Retina (tissue), 1 donor: ENCODE data around the gene SUSD1.
A peak's percentile ranks its signal among the peaks of the same experiment; 100 is the strongest.
"Not testable (repeated sequence)": the region's sequence is repeated elsewhere in the genome, so short reads cannot be mapped to it uniquely, and the experiment has no call there.

Experiments used
- DNase-seq: peaks from one replicate; pipeline ENCODE4 v3.0.0-alpha.2; 2016

Gene SUSD1

GRCh38 chr9:112128399-112128798, 46.7 kb downstream of the SUSD1 start:
- not testable (repeated sequence) for DNase-seq

GRCh38 chr9:112127281-112127680, 47.8 kb downstream of the SUSD1 start:
- no peak for DNase-seq

- no peak for DNase-seq
Measured at GRCh38 chr9:112125951-112126388, 49.1 kb downstream of the SUSD1 start.

- DNase-seq = no peak
Measured at GRCh38 chr9:112124156-112124555, 50.9 kb downstream of the SUSD1 start.

GRCh38 chr9:112121633-112122032, 53.5 kb downstream of the SUSD1 start:
- no peak for DNase-seq

GRCh38 chr9:112120439-112120925, 54.6 kb downstream of the SUSD1 start:
- no peak for DNase-seq

- no peak for DNase-seq
Measured at GRCh38 chr9:112120030-112120341, 55.1 kb downstream of the SUSD1 start.

- DNase-seq = no peak
Measured at GRCh38 chr9:112119225-112120029, 55.7 kb downstream of the SUSD1 start.

- DNase-seq = no peak
Measured at GRCh38 chr9:112118009-112118408, 57.1 kb downstream of the SUSD1 start.

GRCh38 chr9:112115970-112116753, 58.9 kb downstream of the SUSD1 start:
- no peak for DNase-seq

GRCh38 chr9:112115109-112115508, 60.0 kb downstream of the SUSD1 start:
- no peak for DNase-seq

GRCh38 chr9:112112941-112113681, 62.0 kb downstream of the SUSD1 start:
- no peak for DNase-seq

- no peak for DNase-seq
Measured at GRCh38 chr9:112112519-112112918, 62.6 kb downstream of the SUSD1 start.

- no peak for DNase-seq
Measured at GRCh38 chr9:112111461-112111860, 63.6 kb downstream of the SUSD1 start.

- DNase-seq = no peak
Measured at GRCh38 chr9:112110777-112111113, 64.4 kb downstream of the SUSD1 start.

GRCh38 chr9:112110094-112110776, 64.9 kb downstream of the SUSD1 start:
- no peak for DNase-seq

- DNase-seq = no peak
Measured at GRCh38 chr9:112104901-112105300, 70.2 kb downstream of the SUSD1 start.

- no peak for DNase-seq
Measured at GRCh38 chr9:112104401-112104800, 70.7 kb downstream of the SUSD1 start.

GRCh38 chr9:112103405-112103804, 71.7 kb downstream of the SUSD1 start:
- DNase-seq = peak; percentile 13

GRCh38 chr9:112097712-112098688, 77.1 kb downstream of the SUSD1 start:
- peak; percentile 80 for DNase-seq

GRCh38 chr9:112094948-112095681, 80.0 kb downstream of the SUSD1 start:
- no peak for DNase-seq
